GM21619 (cell line): ENCODE data around the gene WRAP73.

ENCODE experiments used
- ATAC-seq: cut with Tn5 transposase; IDR thresholded peaks from one replicate; pipeline ENCODE4 v1.9.1; 2021; ENCODE audit not compliant: unreplicated experiment

WRAP73 gene

DNA sequence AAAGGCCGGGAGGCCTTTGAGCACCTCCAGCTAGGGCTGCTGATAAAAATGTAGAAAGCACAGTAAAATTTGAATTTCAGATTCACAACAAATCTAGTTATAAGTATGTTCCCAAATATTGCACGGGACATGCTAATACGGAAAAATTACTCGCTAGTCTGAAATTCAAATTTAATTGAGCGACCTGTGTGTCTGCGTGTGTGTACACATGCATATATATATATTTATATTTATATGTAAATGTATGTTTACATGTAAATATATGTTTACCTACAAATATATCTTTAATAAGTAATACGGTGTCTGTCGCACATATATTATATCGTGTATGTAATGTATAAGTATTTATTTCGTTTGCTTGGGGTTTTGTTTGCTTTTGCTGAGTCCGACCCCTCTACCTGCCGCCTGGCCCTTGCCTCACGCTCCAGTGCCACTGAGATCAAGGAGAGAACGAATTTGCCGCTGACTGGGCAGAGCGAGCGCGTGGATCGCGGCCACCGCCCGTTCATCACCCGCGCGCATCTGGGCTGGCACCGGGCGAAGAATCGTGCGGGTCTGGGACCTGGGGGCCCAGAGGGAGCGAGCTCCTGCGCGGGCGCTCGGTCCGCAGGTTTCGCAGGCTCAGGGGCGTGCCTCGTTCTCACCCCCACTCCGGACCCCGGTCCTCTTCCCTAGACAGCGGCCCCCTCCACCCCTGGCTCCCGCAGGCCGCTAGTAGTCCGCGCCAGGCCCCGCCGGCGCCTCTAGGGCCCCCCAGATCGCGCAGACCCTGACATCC lies 534 bp upstream of the WRAP73 start:
- no peak for ATAC-seq

DNA sequence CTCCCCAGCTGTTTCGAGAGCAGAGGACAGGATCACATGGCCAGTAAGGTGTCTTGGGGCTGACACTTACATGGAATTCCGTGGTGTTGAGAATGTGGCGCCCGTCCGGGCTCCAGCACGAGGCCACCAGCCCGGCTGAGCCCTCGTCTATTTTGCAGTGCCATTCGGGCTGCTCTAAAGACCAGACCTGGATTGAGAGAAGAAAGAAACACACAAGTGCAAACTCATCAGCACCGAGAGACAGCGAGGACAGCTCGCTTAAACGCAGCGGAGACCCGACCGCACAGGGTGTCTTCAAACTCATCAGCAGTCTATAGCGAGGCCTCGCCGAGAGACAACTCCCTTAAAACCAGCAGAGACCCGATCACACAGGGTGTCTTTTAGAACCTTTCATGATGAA lies 3.3 kb downstream of the WRAP73 start:
- no peak for ATAC-seq

DNA sequence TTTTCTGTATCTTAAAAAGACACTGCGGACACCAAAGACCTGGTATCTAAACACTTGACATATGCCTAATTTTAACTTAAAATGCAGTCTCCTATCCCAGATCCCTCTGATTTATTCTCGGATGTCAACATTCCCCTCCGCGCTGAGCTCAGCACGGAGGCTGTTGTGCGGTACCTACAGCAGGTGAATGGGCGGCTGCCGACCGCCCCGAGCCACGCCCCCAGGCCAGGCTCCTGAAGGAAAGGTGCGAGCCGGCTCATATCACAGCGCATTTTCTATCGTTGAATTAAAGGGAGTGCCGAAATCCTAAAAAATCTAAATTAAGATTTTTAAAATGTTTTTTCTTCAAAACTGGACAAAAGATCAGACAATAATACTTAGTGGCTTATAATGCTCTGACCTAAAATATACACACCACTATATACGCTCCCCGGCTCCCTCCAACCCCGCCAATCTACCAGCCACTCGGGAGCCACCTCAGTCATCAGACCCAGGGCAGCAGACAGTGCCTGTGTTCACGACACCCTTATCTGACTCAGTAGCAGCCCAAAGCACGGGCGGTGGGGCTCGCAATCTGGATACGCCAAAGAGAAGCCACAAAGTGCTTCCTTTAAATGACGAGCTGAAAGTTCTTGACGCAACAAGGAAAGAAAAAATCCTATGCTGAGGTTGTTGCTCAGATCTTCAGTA lies 4.1 kb downstream of the WRAP73 start:
- ATAC-seq = no peak

DNA sequence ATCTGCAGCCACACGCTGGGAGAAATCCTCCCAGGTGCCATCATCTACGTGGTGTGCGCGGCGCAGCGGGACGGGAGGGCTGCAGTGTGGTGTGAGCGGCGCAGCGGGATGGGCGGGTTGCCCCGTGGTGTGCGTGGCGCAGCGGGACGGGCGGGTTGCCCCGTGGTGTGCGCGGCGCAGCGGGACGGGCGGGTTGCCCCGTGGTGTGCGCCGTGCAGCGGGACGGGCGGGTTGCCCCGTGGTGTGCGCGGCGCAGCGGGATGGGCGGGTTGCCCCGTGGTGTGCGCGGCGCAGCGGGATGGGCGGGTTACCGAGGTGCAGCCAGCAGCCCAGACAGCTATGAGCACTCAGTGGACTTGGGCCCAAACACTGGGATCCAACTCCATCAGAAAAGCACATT lies 4.7 kb downstream of the WRAP73 start:
- no peak for ATAC-seq

DNA sequence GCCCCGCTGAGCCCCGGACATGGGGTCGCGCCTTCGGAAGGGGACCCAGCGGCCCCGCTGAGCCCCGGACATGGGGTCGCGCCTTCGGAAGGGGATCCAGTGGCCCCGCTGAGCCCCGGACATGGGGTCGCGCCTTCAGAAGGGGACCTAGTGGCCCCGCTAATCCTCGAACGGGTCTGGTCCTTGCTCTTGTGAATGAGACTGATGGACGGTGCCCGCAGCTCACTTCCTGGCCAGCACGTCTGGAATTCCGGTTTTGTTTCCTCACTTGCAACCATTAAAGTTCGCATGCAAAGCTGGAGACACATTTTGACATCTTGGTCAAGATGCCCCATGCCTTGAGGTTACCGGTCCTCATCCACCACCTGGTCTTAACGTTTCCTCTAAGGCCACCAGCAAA lies 5.6 kb downstream of the WRAP73 start:
- ATAC-seq = no peak

DNA sequence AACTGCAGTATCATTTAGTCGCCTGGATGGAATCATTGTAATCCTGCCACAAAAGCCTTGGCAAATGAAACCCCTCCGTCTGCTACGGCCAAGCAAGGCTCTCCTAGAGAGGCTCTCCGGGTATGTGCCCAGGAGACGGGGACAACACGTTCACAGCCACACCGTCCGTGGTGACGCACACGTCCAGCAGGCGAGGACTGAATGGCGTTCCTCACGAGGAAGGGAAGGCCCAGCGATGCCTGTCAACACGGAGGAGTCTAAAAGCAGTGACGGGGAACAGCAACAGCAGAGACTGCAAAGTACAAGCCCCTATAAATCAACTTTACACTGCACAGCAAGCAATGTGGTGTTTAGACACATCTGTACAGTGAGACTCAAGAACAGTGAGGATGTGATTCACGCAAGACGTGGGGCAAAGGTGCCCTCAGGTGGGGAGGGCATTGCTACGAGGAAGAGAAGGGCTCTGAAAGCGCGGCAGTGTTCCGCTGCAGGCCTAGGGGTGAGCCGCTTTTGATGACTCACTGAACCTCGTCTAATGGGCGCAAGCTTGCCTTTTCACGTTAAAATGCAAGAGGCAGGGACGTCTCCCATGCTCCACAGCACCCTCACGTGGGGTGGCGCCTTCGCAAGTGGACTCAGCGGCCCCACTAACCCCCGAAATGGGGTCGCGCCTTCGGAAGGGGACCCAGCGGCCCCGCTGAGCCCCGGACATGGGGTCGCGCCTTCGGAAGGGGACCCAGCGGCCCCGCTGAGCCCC lies 6.8 kb downstream of the WRAP73 start:
- no peak for ATAC-seq

DNA sequence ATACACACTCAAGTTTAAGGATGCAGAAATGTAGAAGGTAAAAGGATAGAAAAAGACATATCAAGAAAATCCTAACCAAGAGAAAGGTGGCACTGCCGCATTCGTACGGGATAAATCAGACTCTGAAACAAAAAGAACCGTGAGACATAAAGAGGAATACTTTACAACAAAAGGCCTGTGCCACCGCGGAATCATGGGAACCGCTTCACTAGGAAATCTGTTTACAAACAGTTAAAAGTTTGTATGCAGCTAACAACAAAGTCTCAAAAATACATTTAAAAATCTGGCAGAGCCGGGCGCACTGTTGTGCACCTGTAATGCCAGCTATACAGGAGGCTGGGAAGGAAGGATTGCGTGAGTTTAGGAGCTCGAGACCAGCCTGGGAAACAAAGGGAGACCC lies 8.1 kb downstream of the WRAP73 start:
- no peak for ATAC-seq

DNA sequence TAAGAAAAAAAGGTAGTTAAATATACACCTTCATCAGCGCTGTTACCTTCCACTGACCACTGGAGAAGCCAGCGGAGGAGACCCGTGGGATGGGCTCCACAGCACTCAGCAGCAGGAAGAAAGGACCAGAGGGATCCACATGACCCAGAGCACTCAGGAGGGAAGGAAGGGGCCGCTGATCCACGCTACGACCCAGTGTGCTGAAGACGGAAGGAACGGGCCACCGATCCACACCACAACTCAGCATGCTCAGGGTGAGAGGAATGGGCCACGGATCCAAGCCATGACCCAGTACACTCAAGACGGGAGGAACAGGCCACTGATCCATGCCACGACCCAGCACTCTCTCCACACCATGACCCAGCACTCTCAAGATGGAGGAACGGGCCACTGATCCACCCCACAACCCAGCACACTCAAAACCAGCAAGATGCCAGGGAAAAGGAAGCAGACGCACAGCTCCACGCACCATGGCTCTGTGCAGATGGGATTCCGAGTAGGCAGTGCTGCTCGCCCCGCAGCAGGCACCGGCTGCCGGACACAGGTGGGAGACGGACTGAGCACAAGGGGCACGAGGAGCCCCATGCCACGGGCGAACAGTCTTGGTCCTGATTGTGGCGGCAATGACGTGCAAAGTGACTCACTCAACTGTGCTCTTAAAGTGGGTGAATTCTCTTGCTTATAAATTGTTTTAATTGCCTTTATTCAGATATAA lies 8.7 kb downstream of the WRAP73 start:
- no peak for ATAC-seq

DNA sequence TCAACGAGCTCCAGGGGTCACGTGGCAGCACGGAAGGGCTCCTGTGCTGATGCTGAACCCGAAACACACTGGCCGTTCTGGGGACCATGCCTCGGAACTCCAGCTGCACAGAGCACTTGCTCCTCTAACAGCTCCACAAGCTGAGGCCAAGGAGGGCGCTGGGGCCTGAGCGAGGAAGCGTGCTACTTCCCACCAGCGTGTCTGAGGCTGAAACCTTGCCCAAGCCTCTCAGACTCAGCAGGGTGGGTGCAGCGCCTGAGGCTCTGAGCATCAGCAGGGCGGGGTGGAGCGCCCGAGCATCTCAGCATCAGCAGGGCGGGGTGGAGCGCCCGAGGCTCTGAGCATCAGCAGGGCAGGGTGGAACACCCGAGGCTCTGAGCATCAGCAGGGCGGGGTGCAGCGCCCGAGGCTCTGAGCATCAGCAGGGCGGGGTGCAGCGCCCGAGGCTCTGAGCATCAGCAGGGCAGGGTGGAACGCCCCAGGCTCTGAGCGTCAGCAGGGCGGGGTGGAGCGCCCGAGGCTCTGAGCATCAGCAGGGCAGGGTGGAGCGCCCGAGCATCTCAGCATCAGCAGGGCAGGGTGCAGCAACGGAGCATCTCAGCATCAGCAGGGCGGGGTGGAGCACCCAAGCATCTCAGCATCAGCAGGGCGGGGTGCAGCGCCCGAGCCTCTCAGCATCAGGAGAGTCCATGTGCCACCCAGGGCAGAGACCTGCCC lies 9.6 kb downstream of the WRAP73 start:
- no peak for ATAC-seq

DNA sequence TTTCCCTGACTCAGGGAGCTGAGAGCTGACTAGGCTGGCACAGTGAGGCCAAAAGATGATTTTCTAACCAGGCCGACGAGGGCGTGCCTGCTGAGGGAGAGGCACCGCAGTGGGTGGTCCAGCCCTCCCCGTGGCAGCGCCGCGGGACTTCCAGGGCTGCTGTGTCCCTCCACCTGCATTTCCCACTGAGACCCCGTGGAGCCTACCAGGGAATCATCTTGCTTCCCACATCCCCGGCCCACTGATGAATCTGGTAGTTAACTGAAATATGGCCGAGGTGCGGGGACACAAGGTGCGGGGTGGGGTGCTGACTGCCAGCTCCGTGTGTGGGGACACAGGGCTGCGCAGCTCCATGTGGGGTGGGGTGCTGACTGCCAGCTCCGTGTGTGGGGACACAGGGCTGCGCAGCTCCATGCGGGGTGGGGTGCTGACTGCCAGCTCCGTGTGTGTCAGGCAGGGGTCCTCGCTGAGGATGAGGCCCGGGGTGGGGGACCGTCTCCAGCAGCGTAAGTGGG lies 10.4 kb downstream of the WRAP73 start:
- ATAC-seq = no peak

DNA sequence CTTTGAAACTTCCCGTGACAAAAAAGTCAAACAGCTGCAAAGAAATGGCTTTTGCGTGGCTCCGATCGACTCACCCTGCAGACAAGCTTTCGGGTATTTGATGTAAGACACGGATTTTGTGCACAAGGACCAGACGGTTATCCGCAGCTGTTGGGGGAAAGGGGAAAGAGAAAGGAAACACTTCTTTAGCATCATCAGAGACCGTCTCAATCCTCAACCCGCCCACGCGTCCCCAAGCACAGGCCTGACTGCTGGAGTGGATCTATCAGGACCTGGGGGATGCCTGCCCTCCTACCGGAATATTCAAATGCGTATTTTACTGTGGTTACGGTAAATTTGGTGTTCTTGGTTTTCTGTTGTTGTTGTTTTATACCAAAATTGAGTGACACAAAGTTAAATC lies 11.2 kb downstream of the WRAP73 start:
- ATAC-seq = no peak

DNA sequence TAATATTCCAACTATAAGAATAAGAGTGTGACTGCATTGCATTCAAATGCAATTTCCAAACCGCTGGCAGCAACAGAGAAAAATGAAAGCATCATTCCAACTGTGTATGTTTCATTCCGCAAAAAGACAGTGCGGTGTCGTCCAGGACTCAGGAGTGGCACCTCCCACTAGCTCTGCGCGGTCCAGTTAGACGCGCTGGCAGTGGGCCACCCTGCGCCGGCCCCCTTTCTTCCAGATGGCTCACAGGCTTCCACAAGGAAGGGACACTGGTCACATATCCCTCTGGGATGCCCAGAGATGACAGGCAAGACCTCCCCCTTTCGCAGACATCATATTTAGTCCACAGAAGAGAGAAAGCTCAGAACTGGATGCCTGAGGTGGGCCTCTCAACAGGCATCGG lies 11.9 kb downstream of the WRAP73 start:
- ATAC-seq = no peak

DNA sequence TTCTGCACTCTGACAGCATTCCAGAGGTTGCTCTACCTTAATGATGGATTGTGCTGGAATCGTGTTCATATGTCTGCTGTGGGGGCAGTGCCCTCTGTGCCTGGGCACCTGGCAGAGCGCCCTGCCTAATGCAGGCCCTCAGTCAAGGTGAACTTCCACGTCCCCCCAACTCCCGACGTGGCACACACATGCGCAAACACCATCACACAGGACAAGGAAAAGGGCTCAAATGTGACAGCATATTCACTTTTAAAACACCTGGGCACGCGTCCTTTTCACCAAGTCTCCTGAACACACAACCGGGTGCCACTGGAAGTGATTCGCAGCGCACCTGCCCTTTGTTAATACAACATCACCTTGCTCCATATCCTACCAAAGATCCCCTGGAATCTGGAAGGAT lies 13.4 kb downstream of the WRAP73 start:
- ATAC-seq = no peak

DNA sequence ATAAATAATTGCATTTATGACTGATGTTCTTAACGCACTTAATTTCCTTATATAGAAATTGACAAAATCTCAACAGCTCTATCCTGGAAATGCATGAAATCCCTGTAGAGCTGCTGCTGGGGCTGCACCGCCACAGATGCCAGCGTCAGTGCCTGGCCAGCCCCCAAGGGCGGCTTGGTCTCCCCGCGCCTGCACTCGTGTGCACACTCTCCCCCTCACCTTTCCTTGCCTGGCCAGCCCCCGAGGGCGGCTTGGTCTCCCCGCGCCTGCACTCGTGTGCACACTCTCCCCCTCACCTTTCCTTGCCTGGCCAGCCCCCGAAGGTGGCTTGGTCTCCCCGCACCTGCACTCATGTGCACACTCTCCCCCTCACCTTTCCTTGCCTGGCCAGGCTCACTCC lies 13.8 kb downstream of the WRAP73 start:
- no peak for ATAC-seq

DNA sequence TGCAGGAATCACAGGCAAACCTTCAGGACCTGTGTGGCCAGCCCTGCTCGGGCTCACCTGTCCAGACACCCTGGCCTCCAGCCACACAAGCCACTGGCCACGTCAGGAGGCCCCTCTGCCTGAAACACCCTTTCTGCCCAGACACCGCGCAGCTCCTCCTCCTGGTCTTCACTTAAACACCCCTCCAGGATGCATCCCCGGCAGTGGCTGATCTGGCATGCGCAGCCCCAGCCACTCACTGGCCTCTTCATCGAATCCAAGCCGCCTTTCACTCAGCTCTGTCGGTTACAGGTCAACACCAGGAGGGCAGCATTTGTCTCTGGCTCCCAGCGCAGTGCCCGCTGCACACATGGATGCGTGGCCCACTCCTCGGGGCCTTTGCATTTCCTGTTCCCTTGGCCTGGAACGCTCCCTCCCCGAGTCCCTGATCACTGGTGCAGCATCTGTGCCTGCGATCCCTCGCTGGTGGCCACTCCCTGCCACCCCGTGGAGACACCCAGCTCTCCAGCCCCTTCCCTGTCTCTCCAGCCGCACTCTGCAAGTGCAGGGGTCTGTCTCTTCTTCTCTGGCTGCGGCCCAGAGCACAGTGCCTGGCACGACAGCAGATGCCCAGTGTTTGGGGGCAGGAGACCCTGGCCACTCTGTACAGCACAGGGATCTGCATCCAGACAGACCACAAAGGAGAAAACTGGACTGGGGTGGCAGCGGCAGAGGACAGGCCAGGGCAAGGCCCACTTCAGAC lies 15.7 kb downstream of the WRAP73 start:
- ATAC-seq = no peak

DNA sequence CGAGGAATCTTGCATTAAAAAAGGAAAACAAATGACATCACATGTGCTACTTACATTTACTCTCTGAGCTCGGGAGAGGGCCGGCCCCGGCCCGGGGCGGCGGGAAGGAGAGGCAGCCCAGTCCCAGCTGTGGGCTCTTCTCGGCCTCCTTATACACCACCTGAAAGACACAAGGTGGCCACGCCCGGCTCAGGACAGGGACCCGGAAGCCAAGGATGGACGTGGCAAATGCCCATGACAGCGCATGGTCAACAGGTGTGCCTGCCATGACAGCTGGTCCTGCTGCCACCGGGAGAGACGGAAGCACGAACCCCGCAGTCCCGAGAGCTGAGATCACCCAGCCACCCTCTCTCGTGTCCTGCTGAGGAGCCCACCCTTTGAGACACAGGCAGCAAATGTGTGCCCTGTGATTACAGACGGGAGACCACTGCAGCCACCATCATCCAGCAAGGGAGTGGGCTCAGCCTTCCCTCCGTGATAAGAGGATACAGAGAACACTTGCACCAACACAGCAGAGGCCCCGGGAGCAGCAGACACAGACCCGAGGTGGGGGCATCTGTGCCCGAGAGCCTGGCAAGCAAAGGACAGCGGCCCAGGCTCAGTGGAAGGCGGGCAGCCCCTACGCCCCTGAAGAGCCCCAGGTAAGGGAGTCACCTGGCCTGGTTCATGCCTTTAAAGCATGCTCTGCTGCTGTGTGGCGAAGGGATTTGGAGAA lies 16.4 kb downstream of the WRAP73 start:
- no peak for ATAC-seq

DNA sequence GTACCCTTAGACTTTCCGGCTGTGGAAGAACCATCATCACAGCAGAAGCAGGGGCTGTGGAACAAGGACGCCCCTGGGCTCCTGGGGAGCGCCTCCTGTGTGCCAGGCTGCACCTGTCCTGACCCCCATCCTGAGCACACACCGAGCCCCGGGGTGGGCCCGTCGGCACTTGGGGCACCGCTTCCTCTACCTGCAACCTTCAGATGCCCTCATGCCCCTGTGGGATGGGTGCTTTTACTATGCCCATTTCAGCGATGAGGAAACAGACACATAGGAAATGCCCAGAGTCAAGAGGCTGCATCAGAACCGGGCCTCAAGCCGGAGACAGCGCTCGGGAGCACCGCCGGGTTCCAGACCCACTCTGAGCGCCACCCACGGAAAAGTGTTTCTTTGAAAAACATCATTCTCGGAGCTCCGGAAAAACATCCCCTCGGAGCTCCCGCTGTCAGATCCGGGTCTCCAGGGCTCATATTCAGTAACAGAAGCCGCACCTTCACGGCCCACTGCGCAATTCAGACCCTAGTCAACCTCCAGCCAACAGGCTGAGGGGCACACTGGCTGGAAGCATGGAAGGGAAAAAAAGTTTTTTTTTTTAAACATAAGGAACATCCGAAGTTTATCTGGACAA lies 17.1 kb downstream of the WRAP73 start:
- ATAC-seq = no peak

DNA sequence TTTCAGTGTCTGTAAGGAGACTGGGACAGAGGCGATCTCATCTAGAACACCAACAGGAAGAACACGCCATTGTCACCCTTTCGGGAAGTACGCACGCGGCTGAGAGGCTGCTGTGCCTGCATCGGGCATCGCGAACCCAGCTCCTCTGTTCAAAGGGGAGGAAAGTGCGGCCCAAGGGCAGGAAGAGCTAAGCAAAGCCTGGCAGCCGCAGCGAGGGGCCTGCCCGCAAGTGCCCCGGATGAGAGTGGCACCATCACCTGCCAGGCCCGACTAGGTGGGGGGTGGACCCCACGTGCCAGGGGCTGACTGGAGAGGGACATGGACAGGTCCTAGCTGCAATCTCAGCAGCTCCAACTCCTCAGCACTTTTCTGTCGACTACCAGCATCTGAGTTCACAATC lies 17.6 kb downstream of the WRAP73 start:
- ATAC-seq = no peak
